Ureter (tissue), 1 donor: ENCODE results near the gene CYSTM1. TPM values are rescaled to one million over a fixed set of nuclear protein-coding genes. Genes with fewer than 3 reads are reported as not detected.
A peak's percentile ranks its signal among the peaks of the same experiment; 100 is the strongest.
"Not testable (repeated sequence)": the region's sequence is repeated elsewhere in the genome, so short reads cannot be mapped to it uniquely, and the experiment has no call there.

ENCODE experiments used
- DNase-seq: peaks from one replicate; pipeline ENCODE4 v3.0.0-alpha.2; 2020; ENCODE audit warnings: low spot score
- total RNA-seq: library from RNA; stranded (reverse); gene quantifications from one replicate; pipeline ENCODE4 v1.2.4, GENCODE V29; 2023
- donor health status: DM: yes; HTN: yes; CAD: no.

CYSTM1 gene
- total RNA-seq, 1 donor from 2014 or later, result 99.1 TPM

DNA sequence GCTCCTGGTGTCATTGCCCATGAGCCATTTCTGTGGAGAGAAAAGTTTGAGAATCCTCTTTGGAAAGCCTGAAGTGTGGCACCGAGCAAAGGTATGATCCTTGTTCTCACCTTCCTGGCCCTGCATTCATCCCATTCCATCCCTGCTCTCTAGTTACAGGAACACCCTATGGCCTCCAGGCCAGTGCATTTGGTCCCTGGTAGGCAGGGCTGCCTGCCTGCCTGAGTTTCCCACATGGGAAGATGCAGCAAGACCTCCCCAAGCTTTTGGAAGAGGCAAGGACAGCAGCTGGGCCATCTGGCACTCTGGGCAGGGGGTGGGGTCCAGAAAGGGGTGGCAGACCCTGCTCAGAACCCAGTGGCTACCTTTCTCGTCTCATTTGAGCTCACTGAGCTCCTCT is 24.8 kb upstream of the CYSTM1 start:
- no peak for DNase-seq

DNA sequence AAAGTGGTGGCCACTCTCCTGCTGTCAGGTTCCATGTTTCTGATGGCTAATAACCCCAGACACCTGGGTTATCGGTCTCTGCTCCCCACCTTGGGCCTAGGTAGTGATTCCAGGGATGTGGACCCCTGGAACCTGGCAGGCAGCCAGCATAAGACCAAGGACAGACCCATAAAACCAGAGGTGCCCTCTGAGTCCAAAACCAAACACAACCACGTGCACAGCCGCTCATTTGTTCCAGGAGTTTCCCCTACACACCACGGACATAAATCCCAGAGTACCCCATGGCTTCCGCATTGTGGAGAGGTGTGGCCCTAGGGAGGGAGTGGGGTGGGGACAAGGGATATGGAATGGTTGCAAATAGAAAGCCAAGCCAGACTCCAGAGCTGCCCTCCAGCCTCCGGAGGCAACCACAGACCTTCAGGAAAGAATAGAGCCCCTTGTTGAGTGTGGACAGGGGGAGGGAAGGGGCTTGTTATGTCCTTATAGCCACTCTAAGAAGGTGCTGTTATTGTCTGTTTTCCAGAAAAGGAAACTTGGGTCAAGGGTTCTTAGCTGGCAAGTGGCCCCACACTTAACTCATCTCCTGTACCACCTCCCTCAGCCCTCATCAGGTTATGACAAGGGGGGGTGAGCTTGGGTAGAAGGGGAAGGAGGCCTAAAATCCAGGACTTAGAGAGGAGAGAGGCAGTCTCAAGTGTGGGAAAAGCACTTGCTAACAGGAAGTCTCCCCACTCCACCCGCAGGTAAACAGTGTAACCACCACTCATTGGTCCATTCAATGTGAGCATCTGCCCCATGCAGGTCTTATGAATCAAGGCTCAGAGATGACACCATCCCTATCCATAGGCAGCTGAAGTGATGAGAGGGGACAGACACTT is 23.6 kb upstream of the CYSTM1 start:
- DNase-seq, result no peak

DNA sequence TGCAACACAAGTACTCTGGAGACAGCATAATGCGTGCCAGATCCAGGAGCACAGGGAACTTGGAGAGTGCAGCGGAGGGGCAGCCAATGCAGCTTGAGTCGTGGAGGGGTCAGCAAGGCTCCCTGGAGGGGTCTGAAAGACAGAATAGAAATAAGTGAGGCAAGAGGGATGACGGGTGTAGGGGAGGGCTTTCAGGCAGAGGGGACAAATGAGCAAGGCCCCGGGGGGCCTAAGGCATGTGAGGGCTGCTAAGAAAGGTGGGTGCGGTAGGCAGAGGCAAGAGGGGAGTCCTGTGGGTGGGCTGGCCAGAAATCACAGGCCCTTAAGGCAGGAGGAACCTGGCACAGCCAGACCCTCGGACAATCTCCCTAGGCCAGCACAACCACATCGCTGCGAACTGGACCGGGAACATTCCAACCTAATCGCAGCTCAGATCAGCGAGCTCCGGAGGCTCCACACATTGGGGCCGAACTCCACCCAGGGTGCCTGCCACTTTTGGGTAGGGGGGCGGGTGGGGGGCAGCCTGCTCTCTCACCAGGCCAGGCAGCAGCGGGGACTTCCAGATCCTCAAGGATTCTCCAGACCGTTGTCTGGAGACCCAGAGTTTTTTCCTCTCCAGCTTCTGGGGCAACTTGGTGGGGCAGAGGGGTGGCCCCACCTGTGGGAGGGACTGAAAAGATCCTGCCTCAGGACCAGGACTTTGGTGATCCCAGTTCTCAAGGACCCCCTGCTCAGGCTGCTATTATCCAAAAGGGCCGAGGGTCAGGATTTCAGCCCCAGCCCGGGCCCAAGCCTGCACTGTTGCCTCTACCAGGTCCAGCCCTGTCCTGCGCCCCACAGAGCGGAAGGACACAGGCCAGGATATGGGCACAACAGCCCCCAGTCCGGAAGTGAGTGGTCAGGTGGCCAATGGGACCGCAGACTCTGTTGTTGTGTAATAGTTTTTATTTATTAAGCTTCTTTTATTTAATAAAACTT is 22.7 kb upstream of the CYSTM1 start:
- DNase-seq, result peak; percentile 69

DNA sequence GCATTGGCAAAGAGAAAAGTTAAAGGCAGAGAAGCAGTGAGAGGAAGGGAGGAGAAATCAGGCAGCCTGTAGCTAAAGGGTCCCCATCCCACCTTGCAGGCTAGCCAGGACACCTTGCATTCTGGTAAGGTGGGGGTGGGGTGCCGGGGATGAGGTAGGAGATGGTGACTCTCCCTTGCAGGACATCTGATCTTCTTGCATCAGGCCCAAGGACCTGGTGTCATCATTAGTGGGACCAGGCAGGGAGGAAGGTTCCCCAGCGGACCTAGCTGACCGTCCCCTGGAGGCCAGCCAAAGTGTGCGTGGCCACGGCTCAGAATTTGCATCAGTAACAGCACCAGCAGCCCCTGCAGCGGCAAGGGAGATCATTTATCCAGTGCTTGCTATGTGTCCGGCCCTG is 21.7 kb upstream of the CYSTM1 start:
- DNase-seq, result no peak

DNA sequence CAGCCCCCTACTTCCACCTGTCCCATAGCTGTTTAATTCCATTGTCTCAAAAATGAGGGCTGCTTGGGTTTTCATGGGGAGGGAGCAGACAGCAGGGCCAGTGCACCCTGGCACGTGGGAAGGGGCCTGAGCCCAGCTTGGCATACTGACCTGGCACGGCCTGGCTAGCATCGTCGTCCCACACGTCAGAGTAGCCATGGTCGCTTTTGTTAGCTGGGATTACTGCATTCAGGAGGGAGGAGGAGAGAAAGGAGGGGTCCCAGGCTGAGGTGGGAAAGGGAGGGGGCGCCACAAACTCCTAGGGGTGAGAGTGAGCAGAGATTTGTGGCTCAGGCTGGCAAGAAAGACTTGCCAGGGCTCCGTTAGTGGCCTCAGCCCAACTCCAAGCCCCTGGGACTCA is 21.1 kb upstream of the CYSTM1 start:
- no peak for DNase-seq

DNA sequence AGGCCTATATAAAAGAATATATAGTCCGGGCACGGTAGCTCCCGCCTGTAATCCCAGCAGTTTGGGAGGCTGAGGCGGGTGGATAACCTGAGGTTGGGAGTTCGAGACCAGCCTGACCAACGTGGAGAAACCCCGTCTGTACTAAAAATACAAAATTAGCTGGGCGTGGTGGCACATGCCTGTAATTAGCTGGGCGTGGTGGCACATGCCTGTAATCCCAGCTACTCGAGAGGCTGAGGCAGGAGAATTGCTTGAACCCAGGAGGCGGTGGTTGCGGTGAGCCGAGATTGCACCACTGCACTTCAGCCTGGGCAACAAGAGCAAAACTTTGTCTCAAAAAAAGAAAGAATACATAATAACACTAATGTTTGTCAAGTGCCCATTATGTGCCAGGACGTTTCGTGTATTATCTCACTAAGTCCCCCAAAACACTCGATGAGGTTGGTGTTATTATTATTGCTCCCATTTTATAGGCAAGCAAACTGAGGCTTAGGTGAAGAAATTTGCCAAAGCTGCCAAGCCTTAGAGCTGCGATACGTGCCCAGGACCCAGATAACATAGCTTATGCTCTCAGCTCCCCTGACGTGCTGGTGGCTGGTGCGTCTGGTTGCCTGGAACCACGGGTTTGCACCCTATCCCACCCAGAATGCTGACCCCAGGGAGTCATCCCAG is 20.1 kb upstream of the CYSTM1 start:
- DNase-seq, result not testable (repeated sequence)

DNA sequence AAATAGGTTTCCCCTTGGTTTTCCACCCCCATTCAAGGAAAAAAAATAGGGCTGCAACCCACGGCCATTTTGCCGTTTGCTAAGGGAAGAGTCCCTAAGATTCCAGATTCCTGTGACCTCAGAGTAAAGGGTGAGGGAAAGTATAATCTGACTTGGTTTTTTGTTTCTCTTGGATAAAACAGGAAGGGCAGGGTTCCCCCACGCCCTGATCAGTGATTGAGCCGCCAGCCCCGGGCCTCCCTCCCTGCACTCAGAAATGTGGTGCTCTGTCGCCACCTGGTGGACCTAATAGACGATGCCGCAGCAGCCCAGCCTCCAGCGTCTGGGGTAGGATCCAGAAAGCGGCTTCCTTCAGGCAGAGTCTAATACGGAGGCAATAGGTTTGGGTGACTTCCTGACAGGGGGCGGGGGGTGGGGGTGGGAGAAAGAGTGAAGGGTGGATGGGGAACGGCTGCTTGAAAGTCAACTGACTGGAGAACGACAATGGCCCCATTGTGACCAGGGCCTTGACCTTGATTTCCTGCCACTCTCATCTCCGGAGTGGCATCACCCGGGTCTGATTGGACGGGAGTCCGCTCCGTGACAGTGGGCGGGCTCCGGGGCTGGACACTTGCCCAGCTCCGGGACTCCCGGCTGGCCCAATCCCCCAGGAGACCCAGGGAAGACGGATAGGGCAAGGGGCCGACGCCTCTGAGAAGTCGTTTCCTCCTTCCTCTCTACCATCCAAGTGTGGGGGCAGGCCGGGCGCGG is 17.8 kb upstream of the CYSTM1 start:
- DNase-seq, result peak; percentile 94

DNA sequence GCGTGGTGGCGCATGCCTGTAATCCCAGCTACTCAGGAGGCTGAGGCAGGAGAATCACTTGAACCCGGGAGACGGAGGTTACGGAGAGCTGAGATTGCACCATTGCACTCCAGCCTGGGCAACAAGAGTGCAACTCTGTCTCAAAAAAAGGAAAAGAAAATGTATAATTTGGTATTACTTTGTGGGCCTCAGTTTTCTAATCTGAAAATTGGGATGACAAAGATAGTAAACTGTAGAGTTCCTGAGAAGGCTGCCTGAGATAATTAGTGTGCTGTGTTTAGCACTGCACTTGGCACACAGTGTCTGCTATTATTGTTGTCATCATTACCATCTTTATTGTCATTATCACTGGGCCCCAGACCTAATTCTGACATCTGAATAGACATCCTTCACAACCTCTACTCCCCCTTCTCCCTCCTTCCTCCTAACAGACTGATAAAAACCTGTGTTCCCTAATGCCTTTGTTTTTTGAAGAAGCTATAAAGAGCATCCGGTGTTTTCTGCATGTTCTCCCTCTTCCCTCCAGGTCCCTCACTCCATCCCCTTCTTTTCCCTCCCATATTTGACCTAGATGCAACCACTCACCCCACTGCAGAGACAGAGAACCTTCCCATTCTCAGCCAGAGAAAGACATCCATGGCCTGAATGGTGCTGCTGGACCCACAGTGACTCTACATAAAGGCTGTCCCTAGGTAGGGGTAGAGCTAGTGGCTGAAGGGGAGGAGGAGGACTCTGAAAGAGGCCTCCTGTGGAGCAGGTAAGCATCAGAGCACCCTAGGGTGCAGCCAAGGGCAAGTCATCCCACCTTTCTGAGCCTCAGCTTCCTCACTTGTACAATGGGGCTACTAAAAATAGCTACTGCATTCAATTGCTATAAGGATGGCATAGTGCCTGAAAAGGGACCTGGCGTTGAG is 15.7 kb upstream of the CYSTM1 start:
- no peak for DNase-seq

DNA sequence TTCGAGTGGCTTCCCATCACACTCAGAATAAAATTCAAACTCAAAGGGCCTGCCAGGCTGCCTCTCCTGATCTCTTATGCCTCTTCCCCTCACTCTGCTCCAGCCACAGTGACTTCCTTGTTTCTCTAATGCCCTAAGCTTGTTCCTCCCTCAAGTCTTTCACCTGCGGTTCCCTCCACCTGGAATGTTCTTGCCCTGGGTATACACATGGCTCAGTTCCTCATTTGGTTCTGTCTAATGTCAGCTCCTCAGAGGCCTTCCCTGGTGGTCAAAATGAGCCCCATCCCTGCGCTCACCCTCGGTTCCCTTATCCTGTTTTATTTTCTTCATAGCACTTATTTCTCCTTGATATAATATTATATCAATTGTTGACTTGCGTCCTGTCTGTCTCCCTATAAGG is 12.7 kb upstream of the CYSTM1 start:
- no peak for DNase-seq

DNA sequence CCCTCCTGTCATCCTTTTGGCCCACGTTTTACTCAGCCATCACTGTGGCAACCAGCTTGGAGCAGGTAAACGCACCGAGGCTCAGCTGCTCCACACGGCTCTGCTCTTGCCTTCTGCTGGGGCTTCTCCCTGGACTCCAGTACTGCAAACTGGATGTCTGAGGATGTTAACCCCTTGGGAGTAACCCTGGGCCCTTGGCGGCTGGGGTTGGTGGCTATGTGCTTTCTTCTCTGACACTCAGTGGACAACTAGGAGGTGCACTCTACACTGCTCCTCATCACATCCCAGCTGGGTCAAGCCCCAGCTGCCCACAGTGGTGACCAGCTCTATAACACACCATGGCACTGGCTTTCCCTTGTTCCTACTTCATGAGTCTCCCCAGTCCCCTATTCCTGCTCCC is 12.2 kb upstream of the CYSTM1 start:
- DNase-seq, result no peak

DNA sequence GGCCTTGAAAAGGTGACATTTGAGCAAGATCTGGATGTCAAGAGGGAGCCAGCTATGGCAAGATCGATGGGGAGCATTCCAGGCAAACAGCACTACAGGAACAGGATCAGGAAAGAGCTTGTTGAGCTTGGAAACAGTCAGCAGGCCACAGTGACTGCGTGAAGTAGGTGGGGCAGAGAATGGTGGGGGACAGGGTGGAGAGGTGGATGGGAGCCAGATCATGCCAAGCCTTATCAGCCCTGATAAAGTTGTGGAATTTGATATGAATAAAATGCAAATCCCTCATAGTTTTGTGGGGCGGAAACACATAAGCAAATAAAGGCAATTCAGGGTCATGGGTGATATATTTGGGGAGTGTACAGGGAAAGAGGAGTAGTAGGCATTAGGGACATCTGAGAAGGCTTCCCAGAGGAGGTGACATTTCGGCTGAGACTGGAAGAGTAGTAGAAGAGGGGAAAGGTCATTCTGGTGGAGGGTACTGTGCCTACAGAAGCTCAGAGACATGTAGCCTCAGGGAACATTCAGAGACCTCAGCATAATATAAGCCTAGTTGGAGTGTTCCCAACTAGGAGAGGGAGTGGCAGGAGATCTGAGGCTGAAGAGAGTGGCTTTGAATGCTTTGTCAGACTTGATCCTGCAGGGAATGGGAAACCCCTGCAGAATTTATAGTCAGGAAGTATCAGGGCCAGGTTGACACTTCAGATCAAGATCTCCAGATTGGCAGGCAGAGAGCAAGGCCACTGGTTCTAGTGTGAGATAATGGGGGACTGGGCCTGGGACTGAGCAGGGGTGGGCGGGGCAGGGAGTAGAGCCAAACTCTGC is 9.7 kb upstream of the CYSTM1 start:
- no peak for DNase-seq

DNA sequence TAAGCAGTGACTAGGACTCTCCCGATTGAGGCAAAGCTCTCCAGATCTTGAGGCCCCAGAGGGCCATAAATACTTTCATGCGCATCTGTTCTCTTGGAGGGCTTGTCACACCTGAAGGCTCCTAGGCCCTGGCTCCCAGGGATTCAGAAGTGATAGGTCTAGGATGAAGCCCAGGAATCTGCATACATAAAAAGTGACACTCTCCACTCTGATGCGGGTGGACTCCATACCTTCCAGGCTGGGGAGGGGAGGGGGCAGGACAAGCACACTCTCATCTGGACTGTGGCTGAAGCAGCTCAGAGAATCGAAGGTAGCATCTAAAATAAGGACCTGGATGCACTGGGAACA is 9.1 kb upstream of the CYSTM1 start:
- DNase-seq, result no peak

DNA sequence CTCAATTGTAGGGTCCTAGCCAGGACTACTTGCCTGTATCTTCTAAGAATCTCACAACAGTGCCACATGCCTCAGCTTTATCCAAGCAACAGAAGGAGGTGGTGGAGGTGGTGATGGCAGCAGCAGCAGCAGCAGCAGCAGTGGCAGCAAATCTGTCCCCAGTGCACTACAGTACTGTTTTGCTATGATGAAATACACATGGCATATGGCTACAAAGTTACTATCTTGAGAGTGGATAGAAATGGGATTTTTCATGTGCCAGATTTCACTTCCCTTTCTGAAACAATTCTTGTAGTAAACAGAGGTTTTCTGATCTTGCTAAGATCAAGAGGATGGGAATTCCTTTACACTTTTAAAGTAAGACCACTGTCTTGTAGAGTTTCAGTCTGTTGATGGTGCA is 8.1 kb upstream of the CYSTM1 start:
- DNase-seq, result no peak

DNA sequence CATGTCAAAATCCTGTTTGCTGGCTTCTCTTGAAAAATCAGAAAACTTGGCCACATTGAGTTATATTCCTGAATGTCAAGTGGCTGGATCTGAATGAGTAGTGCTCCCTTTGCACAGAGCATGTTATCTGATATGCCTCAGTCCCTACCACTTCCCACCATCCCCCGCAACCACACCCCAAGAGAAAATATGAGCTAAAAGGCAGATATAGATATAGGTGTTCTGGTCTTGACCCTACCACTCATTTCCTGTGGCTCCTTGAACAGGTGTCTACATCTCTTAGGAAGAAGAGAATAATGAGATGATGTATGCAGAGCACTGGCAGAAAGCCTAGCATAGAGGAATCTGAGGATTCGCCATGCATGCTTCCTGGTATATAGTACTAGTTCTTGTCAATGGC is 6.6 kb upstream of the CYSTM1 start:
- DNase-seq, result no peak

DNA sequence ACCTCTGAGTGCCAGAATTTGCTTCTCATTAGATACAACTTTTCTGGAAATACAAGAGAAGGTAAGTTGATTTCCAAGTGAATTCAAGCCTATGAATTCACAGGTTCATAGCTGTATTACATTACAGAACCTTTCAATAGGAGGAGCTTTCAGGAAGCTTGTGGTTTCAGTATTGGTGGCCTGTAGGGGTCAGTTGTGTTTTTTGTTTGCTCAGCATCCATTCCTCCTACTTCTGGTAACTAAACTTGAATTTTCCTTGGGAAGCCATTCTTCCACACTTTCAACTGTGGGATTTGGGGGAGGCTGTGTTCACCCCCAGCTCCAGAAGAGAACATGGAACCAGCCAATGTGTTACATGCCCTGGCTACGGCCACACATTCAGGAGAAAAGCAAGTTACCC is 5.6 kb upstream of the CYSTM1 start:
- DNase-seq, result no peak

DNA sequence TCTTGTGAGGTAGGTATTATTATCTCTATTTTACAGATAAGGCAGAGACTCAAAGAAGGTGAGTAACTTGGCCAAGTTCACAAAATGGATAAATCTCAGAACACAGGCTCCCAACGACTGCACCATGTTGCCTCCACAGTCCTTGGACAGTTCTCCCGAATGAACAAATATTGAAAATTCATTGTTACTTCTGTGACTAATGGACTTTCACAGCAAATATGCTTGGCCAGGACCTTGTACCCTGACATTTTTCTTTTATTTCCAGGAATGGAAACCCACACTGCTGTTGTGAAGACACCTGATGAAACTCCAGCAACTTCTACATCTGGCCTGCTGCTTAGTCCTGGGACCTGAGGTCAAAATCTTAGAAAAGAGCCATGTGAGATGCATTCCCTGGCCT is 2.5 kb upstream of the CYSTM1 start:
- no peak for DNase-seq

DNA sequence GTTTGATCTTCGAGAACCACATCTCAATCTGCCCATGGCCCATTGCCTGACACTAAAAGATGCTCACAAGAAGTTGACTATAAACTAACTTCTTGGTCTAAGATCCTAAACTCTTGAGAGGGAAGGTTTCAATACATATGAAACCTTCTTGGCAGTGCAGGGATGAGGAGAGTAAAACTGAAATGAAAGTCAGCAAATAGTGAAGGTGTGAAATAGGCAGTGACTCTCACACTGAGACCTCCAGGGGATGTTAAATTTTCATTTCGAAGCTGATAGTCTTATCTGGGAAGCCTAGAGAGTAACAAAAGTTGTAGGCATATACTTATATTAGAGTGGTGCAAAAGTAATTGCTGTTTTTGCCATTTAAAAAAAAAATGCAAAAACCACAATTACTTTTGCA is 974 bp upstream of the CYSTM1 start:
- no peak for DNase-seq

DNA sequence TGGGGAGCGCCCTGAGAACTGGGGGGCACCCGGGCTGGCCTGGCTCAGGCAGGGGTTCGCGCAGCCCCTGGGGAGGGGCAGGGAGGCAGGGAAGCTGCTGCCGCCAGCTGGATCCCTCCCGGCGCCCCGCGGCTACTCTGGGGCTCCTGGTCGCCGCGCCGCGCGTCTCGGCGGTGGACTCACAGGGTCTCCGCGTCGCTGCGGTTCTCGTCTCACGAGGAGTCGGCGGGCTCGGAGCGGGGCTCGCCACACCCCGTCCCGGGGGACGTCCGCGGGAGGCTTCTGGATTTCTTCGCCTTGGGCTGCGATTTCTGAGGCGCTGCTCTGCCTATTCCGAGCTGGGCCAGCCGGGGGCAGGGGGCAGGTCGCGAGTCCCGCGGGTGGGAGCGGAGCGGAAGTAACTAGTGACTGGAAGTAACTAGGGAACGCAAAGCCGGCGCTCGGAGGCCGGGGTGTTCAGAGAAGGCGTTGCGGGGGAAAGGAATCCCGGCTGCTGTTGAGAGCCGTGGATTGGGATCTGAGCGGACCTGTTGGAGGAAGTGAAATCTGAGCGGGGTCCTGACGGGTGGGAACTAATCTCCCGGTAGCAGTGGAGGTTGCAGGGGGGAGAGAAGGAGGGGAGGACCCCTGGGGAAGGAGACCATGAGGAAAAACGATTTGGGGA is 511 bp downstream of the CYSTM1 start:
- peak; percentile 78 for DNase-seq

DNA sequence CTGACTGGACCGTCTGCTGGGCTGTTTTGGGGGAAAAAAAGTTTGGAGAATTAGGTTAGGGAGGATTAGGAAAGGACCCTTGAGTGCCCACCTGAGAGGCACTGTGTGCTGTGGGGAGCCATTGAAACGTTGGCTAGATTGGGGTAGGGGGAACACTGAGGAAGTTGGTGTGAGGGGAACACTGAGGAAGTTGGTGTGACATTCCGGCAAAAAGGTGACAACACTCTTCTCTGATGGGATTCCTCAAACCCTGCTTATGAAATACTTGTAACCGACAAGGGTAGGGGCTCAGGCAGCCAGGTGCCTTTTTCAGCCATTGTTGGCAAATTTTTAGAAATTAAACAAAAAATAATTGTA is 1.0 kb downstream of the CYSTM1 start:
- DNase-seq, result no peak
